Natural killer cell (primary cell): ENCODE measurements around the gene SLK. TPM values are rescaled to one million over a fixed set of nuclear protein-coding genes. Genes with fewer than 3 reads are reported as not detected.

ENCODE experiments used
- ATAC-seq, 3 donors: fragments of 150-1000 bp in 2 of 3; fragments of 200-7000 bp in 1 of 3; cut with Tn5 transposase; 1 replicate in 1 of 3; 2 replicates in 2 of 3; pipeline ENCODE4 v1.10.0; 2021; ENCODE audit warnings: mild to moderate bottlenecking in 2 of 3, moderate library complexity in 2 of 3
- DNase-seq, 2 donors: peaks; one replicate each; pipeline versions ENCODE4 v3.0.0 to v3.0.0-alpha.2; 2013 to 2021; ENCODE audit warnings: mixed read lengths in 1 of 2
- H3K27ac ChIP-seq: one replicate; pipeline ENCODE4 v1.5.1; 2013; ENCODE audit warnings: mild to moderate bottlenecking, low read length
- H3K27me3 ChIP-seq: one replicate; pipeline ENCODE4 v1.6.1; 2013; ENCODE audit warnings: low read length; ENCODE audit not compliant: control insufficient read depth, insufficient read depth
- H3K36me3 ChIP-seq: one replicate; pipeline ENCODE4 v1.6.1; 2013; ENCODE audit warnings: low read length; ENCODE audit not compliant: control insufficient read depth, insufficient read depth
- H3K4me1 ChIP-seq: one replicate; pipeline ENCODE4 v1.6.1; 2013; ENCODE audit warnings: low read length; ENCODE audit not compliant: control insufficient read depth, insufficient read depth
- H3K4me3 ChIP-seq: one replicate; pipeline ENCODE4 v1.5.1; 2013; ENCODE audit warnings: low read length
- H3K9me3 ChIP-seq: one replicate; pipeline ENCODE4 v1.6.1; 2013; ENCODE audit warnings: low read length; ENCODE audit not compliant: control insufficient read depth, insufficient read depth
- H3K27ac Mint-ChIP-seq, 2 donors: one replicate each; pipeline ENCODE4 v1.8.0; 2022; ENCODE audit warnings: mild to moderate bottlenecking in 2 of 2, mixed read lengths in 2 of 2, moderate library complexity in 1 of 2
- H3K27me3 Mint-ChIP-seq, 2 donors: one replicate each; pipeline ENCODE4 v1.8.0; 2022; ENCODE audit warnings: low read depth in 2 of 2, mixed read lengths in 2 of 2
- H3K36me3 Mint-ChIP-seq: one replicate; pipeline ENCODE4 v1.8.0; 2022; ENCODE audit warnings: mixed read lengths
- H3K4me1 Mint-ChIP-seq, 2 donors: one replicate each; pipeline ENCODE4 v1.8.0; 2022; ENCODE audit warnings: mixed read lengths in 2 of 2
- H3K4me3 Mint-ChIP-seq: one replicate; pipeline ENCODE4 v1.8.0; 2022; ENCODE audit warnings: mild to moderate bottlenecking, moderate library complexity, mixed read lengths
- H3K9me3 Mint-ChIP-seq, 2 donors: one replicate each; pipeline ENCODE4 v1.8.0; 2022; ENCODE audit warnings: mixed read lengths in 2 of 2
- CTCF ChIP-seq: fragments of 200-600 bp; IDR thresholded peaks from one replicate; pipeline ENCODE4 v1.8.0; 2022; ENCODE audit warnings: antibody characterized with exemption
- WGBS: methylation state at CpG from one replicate; pipeline ENCODE4 v1.1.7; 2013; ENCODE audit warnings: missing lambda C conversion rate; ENCODE audit not compliant: insufficient coverage; 5-methylcytosine and 5-hydroxymethylcytosine counted together
- intact Hi-C: fragments of 100-400 bp; cut with micrococcal nuclease; formaldehyde crosslinking; loops from one replicate; pipeline ENCODE4 v1.14.2; 2022
- total RNA-seq, 4 donors: library from RNA; stranded (reverse); fragments of 120-200 nt in 1 of 4; gene quantifications; one replicate each; pipeline versions ENCODE4 v1.2.3 to v1.2.4, GENCODE V29; 2013 to 2022

SLK gene
- total RNA-seq, 3 donors from 2014 or later (not counting 1 experiment from before 2014, with no cell fraction given): 33.4 to 48.7 (median 40.3) TPM

DNA sequence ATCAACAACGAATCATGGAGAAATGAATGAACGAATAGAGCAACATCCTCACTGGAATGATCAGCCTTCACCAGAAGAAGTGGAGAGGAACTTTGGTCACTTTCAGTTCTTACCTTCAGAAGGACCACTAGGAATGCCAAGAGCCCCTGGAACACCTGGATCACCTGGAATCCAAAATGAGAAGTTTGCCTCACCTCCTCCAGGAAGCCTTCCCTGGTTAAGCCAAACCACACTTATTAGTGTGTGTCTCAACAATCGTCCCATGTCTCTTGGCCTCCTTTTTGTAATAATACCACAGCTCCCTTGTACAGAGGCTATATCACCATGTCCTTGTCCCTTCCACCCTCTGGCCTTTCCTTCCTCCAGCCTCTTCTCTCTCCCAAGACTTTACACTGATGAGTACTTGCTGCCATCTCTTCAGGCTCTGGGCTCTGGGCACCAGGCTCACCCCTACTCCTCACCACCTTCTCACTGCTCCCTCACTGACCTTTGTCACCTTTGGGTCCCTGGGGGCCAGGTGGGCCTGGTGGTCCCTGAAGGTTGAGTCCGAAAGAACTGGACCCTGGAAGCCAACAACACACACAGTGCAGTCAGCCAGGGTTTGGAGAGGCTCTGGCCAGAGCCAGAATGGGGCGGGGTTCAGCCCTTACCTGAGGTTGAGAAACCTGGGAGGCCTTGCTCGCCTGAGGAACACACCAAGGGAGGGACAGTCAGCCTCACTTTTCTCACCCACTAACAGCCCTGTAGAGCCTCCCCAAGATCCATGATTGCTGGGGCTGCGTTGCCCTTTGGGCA lies 72.2 kb downstream of the SLK start:
- H3K9me3 Mint-ChIP-seq: no peaks in the 10 kb centered on the region
- no peaks in the 10 kb centered on the region for H3K27me3 Mint-ChIP-seq
- H3K4me1 ChIP-seq: no peaks in the 10 kb centered on the region
- no peak overlapping the region for H3K4me3 ChIP-seq
- no peaks in the 10 kb centered on the region for H3K36me3 ChIP-seq
- H3K4me3 Mint-ChIP-seq: no peak overlapping the region
- intact Hi-C loops: no loop called here
- TF ChIP-seq CTCF: no peak
- H3K9me3 ChIP-seq: no peaks in the 10 kb centered on the region
- peaks cover 0 to 9% of the 10 kb centered on the region in 2 donors for H3K4me1 Mint-ChIP-seq
- ATAC-seq: no peak
- WGBS: 90% methylated on average over 7 of the region's 7 CpGs
- peak overlapping the region in 1 of 2 donors; percentile 59 for H3K27ac Mint-ChIP-seq
- H3K27me3 ChIP-seq: no peaks in the 10 kb centered on the region
- no peak overlapping the region for H3K27ac ChIP-seq
- no peak for DNase-seq
- no peaks in the 10 kb centered on the region for H3K36me3 Mint-ChIP-seq

GRCh38 chr10:104040382-104040781 lies 73.4 kb downstream of the SLK start:
- Mint-ChIP-seq H3K4me1 (peaks cover 0 to 7% of the 10 kb centered on the region in 2 donors), H3K9me3 (no peaks in the 10 kb centered on the region), H3K4me3 (no peak overlapping the region), H3K27ac (no peak overlapping the region), H3K36me3 (no peaks in the 10 kb centered on the region), H3K27me3 (no peaks in the 10 kb centered on the region)
- Histone ChIP-seq H3K9me3 (no peaks in the 10 kb centered on the region), H3K27me3 (no peaks in the 10 kb centered on the region), H3K4me3 (no peak overlapping the region), H3K36me3 (no peaks in the 10 kb centered on the region), H3K27ac (no peak overlapping the region), H3K4me1 (no peaks in the 10 kb centered on the region)
- WGBS: 84% methylated on average over 6 of the region's 6 CpGs
- DNase-seq (no peak), ATAC-seq (no peak)
- TF ChIP-seq CTCF: no peak
- intact Hi-C loops: no loop called here

DNA sequence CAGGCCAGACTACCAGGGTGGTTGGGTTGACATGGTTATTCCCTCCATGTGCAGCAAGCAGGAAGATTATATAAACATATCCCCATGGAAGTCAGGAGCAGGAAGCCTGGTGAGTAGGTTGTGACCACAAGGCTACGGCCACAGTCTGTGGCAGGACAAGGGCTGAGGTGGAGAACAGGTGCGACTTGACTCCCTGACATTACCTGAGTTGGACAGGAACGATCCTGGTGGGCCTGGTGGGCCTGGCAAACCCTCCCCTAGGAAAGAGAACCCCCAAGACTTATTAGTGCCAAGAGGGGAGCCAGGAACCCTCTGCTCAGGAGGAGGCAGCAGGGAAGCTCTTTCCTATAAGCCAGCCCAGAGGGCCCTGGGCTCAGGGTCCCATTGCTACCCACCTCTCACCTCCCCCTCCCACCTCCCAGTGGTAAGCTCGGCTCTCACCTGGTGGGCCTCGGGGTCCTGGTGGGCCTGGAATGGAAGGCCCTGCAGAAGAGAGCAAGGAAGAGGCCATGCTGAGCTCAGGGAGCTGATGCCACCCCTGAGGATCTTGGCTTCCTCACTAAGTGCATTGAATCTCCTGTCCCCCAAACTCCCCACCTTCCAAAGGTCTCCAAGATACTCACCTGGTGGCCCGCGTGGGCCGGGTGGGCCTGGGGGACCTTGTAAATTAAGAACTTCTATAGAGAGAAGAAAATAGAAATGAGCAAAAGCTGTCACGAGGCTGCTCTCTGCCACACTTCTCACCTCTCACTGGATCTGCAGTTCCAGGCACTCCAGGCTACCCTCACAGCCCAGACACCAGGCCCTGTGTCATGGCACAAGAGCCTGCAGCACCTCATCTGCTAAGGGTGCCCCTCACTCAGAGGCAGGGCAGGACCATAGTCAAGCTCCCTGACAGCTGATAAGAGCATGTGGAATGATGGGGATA lies 74.2 kb downstream of the SLK start:
- Histone ChIP-seq H3K4me1 (no peaks in the 10 kb centered on the region), H3K27me3 (no peaks in the 10 kb centered on the region), H3K9me3 (no peaks in the 10 kb centered on the region), H3K27ac (no peak overlapping the region), H3K36me3 (no peaks in the 10 kb centered on the region), H3K4me3 (no peak overlapping the region)
- H3K4me3 Mint-ChIP-seq: no peak overlapping the region
- intact Hi-C loops: no loop called here
- ATAC-seq: no peak
- H3K27ac Mint-ChIP-seq: no peak overlapping the region
- H3K4me1 Mint-ChIP-seq: no peaks in the 10 kb centered on the region
- 83% methylated on average over 6 of the region's 9 CpGs for WGBS
- no peak for TF ChIP-seq CTCF
- no peaks in the 10 kb centered on the region for H3K36me3 Mint-ChIP-seq
- DNase-seq: no peak
- H3K9me3 Mint-ChIP-seq: no peaks in the 10 kb centered on the region
- H3K27me3 Mint-ChIP-seq: no peaks in the 10 kb centered on the region
